Nucleus accumbens (tissue), 56 donors: ENCODE measurements around the gene PAX9.
A peak's percentile ranks its signal among the peaks of the same experiment; 100 is the strongest.

Source experiments
- DNase-seq, 56 donors: peaks; one replicate each; lab custom pipeline; 2025; lab: John Stamatoyannopoulos, UW

The PAX9 gene

GRCh38 chr14:36661506-36662257 is at the start of gene PAX9:
Gene PAX9 (plus strand): TSS chr14:36661860. CDS start chr14:36662090, 230 bp downstream.
- DNase-seq: peak in 8 of 56 donors; percentile 17 to 35 (median 23)

- no peak for DNase-seq
These were observed 43.8 kb upstream of the PAX9 start for GRCh38 chr14:36617824-36618223.

- DNase-seq: no peak
These were observed 43.0 kb upstream of the PAX9 start for GRCh38 chr14:36618641-36619040.

GRCh38 chr14:36619131-36619530 is 42.5 kb upstream of the PAX9 start:
- no peak for DNase-seq

GRCh38 chr14:36619853-36620252 is 41.8 kb upstream of the PAX9 start:
- DNase-seq: no peak

- DNase-seq: no peak
These were observed 36.6 kb upstream of the PAX9 start for GRCh38 chr14:36625014-36625413.

GRCh38 chr14:36625436-36625835 is 36.2 kb upstream of the PAX9 start:
- DNase-seq: no peak

- no peak for DNase-seq
These were observed 35.5 kb upstream of the PAX9 start for GRCh38 chr14:36626151-36626550.

- no peak for DNase-seq
These were observed 33.7 kb upstream of the PAX9 start for GRCh38 chr14:36627981-36628380.

GRCh38 chr14:36633580-36633979 is 28.1 kb upstream of the PAX9 start:
- no peak for DNase-seq

GRCh38 chr14:36646664-36647416 is 14.8 kb upstream of the PAX9 start:
- no peak for DNase-seq

GRCh38 chr14:36647417-36647823 is 14.2 kb upstream of the PAX9 start:
- DNase-seq: no peak

GRCh38 chr14:36647824-36648753 is 13.6 kb upstream of the PAX9 start:
- no peak for DNase-seq

GRCh38 chr14:36649872-36650650 is 11.6 kb upstream of the PAX9 start:
- no peak for DNase-seq

GRCh38 chr14:36652542-36653201 is 9.0 kb upstream of the PAX9 start:
- no peak for DNase-seq

GRCh38 chr14:36653413-36653812 is 8.2 kb upstream of the PAX9 start:
- no peak for DNase-seq

- no peak for DNase-seq
These were observed 7.5 kb upstream of the PAX9 start for GRCh38 chr14:36653962-36654793.

GRCh38 chr14:36654794-36655381 is 6.8 kb upstream of the PAX9 start:
- DNase-seq: no peak
